Fibroblast of lung (primary cell): ENCODE measurements around the gene COLEC12.

Source experiments
- EZH2 ChIP-seq: IDR thresholded peaks from 2 replicates; pipeline ENCODE4 v1.5.1; 2012; ENCODE audit warnings: low read length, control low read depth, mild to moderate bottlenecking; ENCODE audit errors: missing control alignments
- TF ChIP-seq, protein P1 (sequence below), 2 donors: IDR thresholded peaks in 1 of 2; conservative IDR thresholded peaks in 1 of 2; 1 replicate in 1 of 2; 2 replicates in 1 of 2; pipeline ENCODE4 v1.5.1; 2011 to 2012; ENCODE audit warnings: low read length in 2 of 2, control low read depth in 1 of 2, inconsistent platforms in 1 of 2, low read depth in 1 of 2, mild to moderate bottlenecking in 1 of 2

- TF ChIP-seq, protein P1, sequence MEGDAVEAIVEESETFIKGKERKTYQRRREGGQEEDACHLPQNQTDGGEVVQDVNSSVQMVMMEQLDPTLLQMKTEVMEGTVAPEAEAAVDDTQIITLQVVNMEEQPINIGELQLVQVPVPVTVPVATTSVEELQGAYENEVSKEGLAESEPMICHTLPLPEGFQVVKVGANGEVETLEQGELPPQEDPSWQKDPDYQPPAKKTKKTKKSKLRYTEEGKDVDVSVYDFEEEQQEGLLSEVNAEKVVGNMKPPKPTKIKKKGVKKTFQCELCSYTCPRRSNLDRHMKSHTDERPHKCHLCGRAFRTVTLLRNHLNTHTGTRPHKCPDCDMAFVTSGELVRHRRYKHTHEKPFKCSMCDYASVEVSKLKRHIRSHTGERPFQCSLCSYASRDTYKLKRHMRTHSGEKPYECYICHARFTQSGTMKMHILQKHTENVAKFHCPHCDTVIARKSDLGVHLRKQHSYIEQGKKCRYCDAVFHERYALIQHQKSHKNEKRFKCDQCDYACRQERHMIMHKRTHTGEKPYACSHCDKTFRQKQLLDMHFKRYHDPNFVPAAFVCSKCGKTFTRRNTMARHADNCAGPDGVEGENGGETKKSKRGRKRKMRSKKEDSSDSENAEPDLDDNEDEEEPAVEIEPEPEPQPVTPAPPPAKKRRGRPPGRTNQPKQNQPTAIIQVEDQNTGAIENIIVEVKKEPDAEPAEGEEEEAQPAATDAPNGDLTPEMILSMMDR (conservative IDR thresholded peaks at IDR 0.05 in 1 of 2, IDR thresholded peaks at IDR 0.05 in 1 of 2; ENCODE audit: low read depth in 1 of 2, low read length in 2 of 2) = no peak
- TF ChIP-seq EZH2 = no peak
Observed at GRCh38 chr18:339200-339599, 161.3 kb downstream of the COLEC12 start.
